Measurements from ENCODE around the gene ARHGEF39. TPM values are rescaled to one million over a fixed set of nuclear protein-coding genes. Genes with fewer than 3 reads are reported as not detected.
"Not testable (repeated sequence)": the region's sequence is repeated elsewhere in the genome, so short reads cannot be mapped to it uniquely, and the experiment has no call there.

The ARHGEF39 gene
- polyA plus RNA-seq, 5 donors: 6.6 to 19.7 (median 10.9) TPM

GRCh38 chr9:35652829-35653209 is 12.2 kb downstream of the ARHGEF39 start:
- no peak for DNase-seq

DNA sequence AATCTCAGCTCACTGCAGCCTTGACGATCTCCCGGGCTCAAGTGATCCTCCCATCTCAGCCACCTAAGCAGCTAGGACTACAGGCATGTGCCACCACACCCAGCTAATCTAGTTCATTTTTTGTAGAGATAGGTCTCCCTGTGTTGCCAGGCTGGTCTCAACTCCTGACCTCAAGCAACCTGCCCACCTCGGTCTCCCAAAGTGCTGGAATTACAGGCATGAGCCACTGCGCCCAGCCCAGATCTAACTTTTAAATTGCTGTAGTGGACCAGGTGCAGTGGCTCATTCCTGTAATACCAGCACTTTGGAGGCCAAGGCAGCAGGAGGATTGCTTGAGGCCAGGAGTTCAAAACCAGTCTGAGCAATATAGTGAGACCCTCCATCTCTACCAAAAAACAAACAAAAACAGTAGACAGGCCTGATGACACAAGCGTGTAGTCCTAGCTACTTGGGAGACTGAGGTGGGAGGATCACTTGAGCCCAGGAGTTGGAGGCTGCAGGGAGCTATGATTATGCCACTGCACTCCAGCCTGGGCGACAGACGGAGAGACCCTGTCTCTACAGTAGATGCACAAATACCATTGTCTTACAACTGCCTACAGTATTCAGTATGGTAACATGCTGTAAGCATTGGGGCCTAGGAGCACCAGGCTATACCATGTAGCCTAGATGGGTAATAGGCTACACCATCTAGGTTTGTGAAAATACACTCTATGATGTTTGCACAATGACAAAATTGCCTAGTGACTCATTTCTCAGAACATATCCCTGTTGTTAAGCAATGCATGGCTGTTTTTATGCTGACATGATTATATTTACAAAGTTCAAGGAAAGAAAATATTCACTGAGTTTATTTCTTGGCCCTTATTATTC is 12.8 kb downstream of the ARHGEF39 start:
- no peak for DNase-seq

DNA sequence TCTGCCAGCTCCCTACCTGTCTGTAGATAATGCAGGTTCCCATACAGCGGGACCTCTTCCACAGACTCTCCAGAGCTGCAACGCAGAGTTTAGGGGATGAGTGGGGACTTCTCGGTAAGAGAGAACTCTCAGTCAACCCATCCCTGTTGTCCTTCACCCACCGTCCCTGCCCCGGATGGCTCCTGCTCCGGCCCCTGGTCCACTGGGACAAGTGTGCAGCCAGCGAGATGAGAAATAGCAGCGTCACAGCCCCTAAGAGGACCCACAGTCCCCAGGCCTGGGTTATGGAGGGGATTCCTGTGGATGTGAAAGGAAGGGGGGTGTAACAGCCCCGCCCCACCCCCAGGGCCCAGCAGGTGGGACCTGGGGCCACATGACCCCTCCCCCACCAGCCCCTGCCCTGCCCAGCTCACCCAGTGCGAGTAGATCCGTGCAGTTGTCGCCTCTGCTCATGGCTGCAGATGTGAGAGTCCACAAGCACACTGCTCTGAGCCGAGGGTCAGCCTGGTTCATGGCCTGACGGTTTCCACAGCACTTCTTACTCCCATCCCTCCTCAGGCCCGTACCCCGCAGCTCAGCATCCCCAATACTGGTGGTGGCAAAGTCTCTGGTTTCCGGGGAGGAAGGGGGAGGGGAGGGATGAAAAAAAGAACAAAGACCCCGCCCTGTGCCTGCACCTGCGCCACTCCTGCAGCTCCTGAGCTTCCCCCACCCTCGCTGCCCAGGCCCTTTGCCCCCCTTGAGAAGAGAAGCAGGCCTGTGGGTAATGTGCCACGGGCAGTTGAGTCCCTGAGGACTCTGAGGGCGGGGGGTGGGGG is 14.4 kb downstream of the ARHGEF39 start, which contains the start of gene SIT1:
Gene SIT1, minus strand, starts transcription at position 591 of the 818 bp plus-strand sequence. Its CDS starts 78 bp downstream, at position 513.
- no peak for DNase-seq

DNA sequence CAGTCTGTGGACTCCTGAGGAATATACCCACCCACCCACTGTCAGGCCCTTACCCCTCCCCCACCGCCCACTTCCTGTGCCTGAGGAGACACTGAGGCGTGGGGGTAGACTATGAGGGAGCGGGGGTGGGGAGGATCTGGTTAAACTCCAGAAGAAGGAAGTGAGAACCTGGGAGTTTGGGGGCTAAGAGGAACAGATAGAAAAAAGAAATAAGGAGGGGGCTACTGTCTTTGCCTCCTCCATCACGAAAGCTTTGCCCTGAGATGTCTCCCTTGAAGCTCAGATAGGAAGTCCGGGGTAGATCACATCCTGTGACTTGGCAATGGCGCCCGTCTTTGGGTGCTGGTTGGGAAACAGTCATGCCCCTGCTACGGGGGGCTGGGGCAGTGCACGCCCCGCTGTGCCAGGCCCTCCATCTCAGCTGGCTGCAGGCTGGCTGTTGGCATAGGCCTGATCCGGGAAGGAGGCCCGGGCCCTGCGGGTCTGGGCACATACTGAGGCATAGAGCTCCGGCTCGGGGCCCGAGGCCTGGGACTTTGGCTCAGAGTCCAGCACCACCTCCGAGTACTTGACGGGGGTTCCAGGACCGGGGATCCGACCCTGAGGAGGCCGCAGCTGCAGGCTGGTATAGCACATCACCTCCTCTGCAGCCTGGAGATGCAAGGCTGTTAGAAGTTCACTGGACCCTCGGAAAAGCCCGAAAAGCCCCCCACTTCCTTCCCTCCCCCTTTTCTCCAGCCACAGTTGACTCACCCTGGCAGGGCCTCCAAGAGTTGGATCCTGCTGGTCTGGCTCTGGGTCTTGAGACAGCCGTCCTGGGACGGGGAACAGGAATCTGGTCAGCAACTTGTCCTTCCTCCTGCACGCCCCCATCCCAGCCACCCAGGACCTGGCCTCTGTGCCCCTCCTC is 15.3 kb downstream of the ARHGEF39 start:
- DNase-seq: no peak

GRCh38 chr9:35646533-35647265 is 18.3 kb downstream of the ARHGEF39 start:
- DNase-seq: peak; percentile 95 to 96

GRCh38 chr9:35646153-35646532 is 18.9 kb downstream of the ARHGEF39 start:
- DNase-seq: no peak

DNA sequence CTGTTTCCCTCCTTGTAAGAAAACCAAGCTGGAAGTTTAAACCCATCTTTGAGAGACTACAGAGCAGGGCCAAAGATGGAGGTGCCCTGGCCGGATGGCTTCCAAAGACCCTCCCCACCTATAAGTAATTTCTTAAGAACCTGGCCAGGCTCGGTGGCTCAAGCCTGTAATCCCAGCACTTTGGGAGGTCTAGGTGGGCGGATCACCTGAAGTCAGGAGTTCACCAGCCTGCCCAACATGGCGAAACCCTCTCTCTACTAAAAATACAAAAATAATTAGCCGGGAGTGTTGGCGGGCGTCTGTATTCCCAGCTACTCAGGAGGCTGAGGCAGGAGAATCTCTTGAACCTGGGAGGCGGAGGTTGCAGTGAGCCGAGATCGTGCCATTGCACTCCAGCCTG is 19.3 kb downstream of the ARHGEF39 start:
- DNase-seq: not testable (repeated sequence)

GRCh38 chr9:35643046-35643445 is 21.9 kb downstream of the ARHGEF39 start:
- DNase-seq: no peak

- not testable (repeated sequence) for DNase-seq
These were observed 23.5 kb downstream of the ARHGEF39 start for GRCh38 chr9:35641478-35641877.

- DNase-seq: not testable (repeated sequence)
These were observed 24.6 kb downstream of the ARHGEF39 start for GRCh38 chr9:35640431-35640830.

- no peak for DNase-seq
These were observed 25.4 kb downstream of the ARHGEF39 start for GRCh38 chr9:35639631-35640030.

DNA sequence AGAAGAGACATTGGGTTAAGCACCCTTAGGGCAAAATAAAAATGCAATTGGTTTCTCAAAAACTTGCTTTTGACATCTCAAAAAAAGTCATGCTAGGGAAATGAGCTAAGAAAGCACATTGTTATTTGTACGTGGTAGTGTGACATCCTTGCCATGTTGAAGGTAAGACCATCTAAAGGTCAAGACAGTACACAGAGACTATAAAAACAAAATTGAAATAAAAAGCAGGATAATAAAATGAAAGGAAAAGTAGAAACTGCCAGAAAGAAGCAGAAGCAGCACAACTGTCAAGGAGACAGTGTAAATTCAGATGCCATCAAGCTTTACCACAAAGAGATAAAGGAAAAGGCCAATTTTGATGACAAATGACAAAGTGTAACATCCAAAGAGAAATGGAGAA is 25.8 kb downstream of the ARHGEF39 start:
- not testable (repeated sequence) for DNase-seq

DNA sequence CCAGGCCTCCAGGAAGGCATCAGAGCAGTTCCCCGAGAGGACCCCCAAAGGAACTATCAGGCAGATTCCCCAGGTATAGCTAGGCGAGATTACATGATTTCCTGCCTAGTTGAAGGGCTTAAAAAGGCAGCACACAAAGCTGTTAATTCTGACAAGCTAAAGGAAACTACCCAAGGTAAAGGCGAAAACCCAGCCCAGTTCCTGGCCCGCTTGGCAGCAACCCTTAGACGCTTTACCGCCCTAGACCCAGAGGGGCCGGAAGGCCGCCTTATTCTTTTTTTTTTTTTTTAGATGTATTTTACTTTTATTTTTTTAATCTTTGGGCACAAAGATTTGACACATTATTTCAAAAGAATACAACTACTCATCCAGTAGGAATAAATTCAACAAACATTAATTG is 26.2 kb downstream of the ARHGEF39 start:
- not testable (repeated sequence) for DNase-seq

DNA sequence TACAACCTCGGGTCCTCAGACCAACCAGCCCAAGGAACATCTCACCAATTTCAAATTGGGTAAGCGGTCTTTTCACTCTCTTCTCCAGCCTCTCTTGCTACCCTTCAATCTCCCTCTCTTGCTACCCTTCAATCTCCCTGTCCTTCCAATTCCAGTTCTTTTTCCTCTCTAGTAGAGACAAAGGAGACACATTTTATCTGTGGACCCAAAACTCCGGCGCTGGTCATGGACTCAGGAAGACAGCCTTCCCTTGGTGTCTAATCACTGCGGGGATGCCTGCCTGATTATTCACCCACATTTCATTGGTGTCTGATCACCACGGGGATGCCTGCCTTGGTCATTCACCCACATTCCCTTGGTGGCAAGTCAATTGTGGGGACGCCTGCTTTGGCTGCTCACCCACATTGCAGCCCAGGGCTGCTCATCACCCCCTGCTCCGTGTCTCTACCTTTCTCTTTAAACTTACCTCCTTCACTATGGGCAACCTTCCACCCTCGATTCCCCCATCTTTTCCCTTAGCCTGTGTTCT is 27.5 kb downstream of the ARHGEF39 start:
- DNase-seq: not testable (repeated sequence)

DNA sequence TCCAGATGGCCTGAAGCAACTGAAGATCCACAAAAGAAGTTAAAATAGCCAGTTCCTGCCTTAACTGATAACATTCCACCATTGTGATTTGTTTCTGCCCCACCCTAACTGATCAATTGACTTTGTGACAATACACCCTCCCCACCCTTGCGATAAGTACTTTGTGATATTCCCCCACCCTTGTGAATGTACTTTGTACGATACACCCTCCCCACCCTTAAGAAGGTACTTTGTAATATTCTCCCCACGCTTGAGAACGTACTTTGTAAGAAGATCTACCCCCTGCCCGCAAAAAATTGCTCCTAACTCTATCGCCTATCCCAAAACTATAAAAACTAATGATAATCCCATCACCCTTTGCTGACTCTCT is 28.1 kb downstream of the ARHGEF39 start:
- not testable (repeated sequence) for DNase-seq

DNA sequence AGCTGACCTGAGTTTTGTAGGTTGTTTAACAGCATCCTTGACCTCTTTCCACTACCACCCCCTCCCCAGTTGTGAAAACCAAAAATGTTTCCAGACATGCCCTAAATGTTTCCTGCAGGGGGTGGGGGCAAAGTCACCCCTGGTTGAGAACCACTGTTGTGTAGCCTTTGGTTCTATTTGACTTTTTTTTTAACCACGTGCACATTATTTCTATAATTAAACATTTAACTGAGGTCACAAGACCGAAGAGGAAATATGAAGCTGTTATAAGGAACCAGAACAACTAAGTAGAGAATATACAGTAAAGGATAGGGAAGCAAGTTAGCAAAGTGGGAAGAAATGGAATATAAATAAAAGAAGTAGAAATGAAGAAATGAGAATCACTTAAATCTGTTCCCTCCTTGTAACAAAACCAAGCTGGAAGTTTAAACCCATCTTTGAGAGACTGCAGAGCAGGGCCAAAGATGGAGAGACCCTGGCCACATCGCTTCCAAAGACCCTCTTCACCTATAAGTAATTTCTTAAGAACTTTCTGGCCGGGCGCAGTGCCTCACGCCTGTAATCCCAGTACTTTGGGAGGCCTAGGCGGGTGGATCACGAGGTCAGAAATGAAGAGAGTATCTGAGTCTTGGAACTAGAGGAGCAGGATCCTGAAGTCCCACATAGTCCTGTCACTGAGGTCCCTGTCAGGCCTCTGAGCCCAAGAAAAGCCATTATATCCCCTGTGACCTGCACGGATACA is 28.7 kb downstream of the ARHGEF39 start:
- no peak for DNase-seq

GRCh38 chr9:35635730-35636129 is 29.3 kb downstream of the ARHGEF39 start:
- DNase-seq: no peak

DNA sequence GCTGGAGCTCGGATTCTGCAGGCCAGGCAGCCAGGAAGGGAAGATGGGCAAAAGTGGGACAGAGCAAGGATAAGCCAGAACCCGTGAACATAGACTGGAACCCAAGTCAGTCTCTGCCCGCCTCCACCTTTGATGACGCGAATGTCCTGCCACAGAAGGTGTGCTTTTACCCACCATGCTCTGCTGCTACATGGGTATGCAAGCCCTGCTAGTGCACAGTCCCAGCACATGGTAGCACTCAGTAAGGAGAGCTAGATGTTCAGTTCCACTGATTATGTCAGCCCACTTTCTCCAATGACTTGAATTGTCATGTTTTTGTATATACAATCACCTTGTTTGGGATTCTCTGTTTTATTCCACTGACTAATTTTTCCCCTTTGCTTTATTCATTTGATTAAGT is 35.4 kb downstream of the ARHGEF39 start:
- no peak for DNase-seq

DNA sequence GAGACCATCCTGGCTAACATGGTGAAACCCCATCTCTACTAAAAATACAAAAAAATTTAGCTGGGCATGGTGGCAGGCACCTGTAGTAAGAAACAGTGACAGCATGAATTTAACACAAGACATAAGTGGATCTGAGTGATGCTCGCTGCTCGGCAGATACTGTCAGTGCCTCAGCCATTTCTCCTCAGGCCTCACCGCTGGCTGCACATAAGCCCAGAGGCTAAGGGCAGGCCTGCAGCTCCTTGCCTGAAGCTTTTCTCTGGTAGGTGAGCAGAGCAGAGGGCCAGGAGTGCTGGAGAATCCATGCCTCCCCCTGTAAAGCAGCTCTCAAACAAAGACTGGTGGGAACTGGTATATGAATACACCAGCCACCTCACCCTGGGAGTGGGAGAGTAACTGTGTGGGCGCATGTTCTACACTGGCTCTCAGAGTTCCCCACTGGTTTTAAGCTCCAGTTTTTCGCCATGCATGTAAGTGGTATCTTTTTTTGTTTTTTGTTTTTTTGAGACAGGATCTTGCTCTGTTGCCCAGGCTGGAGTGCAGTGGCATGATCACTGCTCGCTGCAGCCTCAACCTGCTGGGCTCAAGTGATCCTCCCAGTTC is 36.5 kb downstream of the ARHGEF39 start:
- no peak for DNase-seq

- no peak for DNase-seq
These were observed 37.4 kb downstream of the ARHGEF39 start for GRCh38 chr9:35627575-35627974.

All from right lung (tissue), 5 donors.